Endodermal cell (in vitro differentiated cells): ENCODE results near the gene INKA2. TPM values are rescaled to one million over a fixed set of nuclear protein-coding genes. Genes with fewer than 3 reads are reported as not detected.

Source experiments
- DNase-seq: peaks from one replicate; pipeline ENCODE4 v3.0.0-alpha.2; 2017
- H3K27ac ChIP-seq: 2 replicates; pipeline ENCODE4 v1.5.1; 2013; ENCODE audit warnings: mild to moderate bottlenecking, low read depth, low read length, moderate library complexity
- H3K27me3 ChIP-seq: 2 replicates; pipeline ENCODE4 v1.6.1; 2013; ENCODE audit warnings: mild to moderate bottlenecking, low read length, moderate library complexity; ENCODE audit not compliant: insufficient read depth, control insufficient read depth, poor library complexity, severe bottlenecking
- H3K36me3 ChIP-seq: 2 replicates; pipeline ENCODE4 v1.7.0; 2013; ENCODE audit warnings: mild to moderate bottlenecking, low read length, moderate library complexity; ENCODE audit not compliant: control insufficient read depth, insufficient read depth
- H3K4me1 ChIP-seq: one replicate; pipeline ENCODE4 v1.7.0; 2013; ENCODE audit warnings: low read length; ENCODE audit not compliant: control insufficient read depth, insufficient read depth
- H3K4me3 ChIP-seq: 2 replicates; pipeline ENCODE4 v1.5.1; 2013; ENCODE audit warnings: mild to moderate bottlenecking, low read length, moderate library complexity
- H3K9ac ChIP-seq: 2 replicates; pipeline ENCODE4 v1.6.1; 2013; ENCODE audit warnings: mild to moderate bottlenecking, low read length, moderate library complexity; ENCODE audit not compliant: poor library complexity, severe bottlenecking; ENCODE audit errors: extremely low read depth
- H3K9me3 ChIP-seq: 2 replicates; pipeline ENCODE4 v1.6.1; 2013; ENCODE audit warnings: mild to moderate bottlenecking, low read length, moderate library complexity; ENCODE audit not compliant: control insufficient read depth
- H3K27ac Mint-ChIP-seq: 2 replicates; pipeline ENCODE4 v1.8.0; 2020; ENCODE audit warnings: mixed read lengths
- H3K27me3 Mint-ChIP-seq: 2 replicates; pipeline ENCODE4 v1.8.0; 2021; ENCODE audit warnings: mild to moderate bottlenecking, mixed read lengths; ENCODE audit not compliant: insufficient read depth
- H3K36me3 Mint-ChIP-seq: 2 replicates; pipeline ENCODE4 v1.8.0; 2020; ENCODE audit warnings: low read depth, mixed read lengths
- H3K4me1 Mint-ChIP-seq: 2 replicates; pipeline ENCODE4 v1.8.0; 2020; ENCODE audit warnings: mixed read lengths
- H3K4me3 Mint-ChIP-seq: 2 replicates; pipeline ENCODE4 v1.8.0; 2020; ENCODE audit warnings: mild to moderate bottlenecking, moderate library complexity, mixed read lengths
- H3K9me3 Mint-ChIP-seq: 2 replicates; pipeline ENCODE4 v1.8.0; 2020; ENCODE audit warnings: mild to moderate bottlenecking, mixed read lengths
- CTCF ChIP-seq: fragments of 200-600 bp; sonication (generic); conservative IDR thresholded peaks from 2 replicates; pipeline ENCODE4 v1.5.0; 2021; ENCODE audit warnings: antibody characterized with exemption, mild to moderate bottlenecking
- WGBS, 2 experiments: methylation state at CpG; one replicate each; pipeline versions ENCODE4 v1.1.5 to v1.1.7; 2013; ENCODE audit warnings: missing lambda C conversion rate in 2 of 2, mixed read lengths in 1 of 2; ENCODE audit not compliant: insufficient coverage in 1 of 2, insufficient read length in 1 of 2; 5-methylcytosine and 5-hydroxymethylcytosine counted together
- total RNA-seq, 2 donors: library from RNA; stranded (reverse); fragmentation: NEBNext Ultra II Directional in 1 of 2; extraction: Animal tissue kit (Norgen Biotek cat#: 25700) in 1 of 2; gene quantifications; 2 replicates in 1 of 2; 3 replicates in 1 of 2; pipeline ENCODE4 v1.2.1, GENCODE V29; 2021

The INKA2 gene
- total RNA-seq, 2 donors from 2014 or later, result 1.4 to 1.9 TPM

GRCh38 chr1:111717450-111717849 is 21.7 kb downstream of the INKA2 start:
- Mint-ChIP-seq H3K27ac (no peak overlapping the region), H3K27me3 (no peaks in the 10 kb centered on the region), H3K4me3 (no peak overlapping the region), H3K4me1 (peaks cover 16% of the 10 kb centered on the region), H3K9me3 (no peaks in the 10 kb centered on the region), H3K36me3 (peaks cover 3% of the 10 kb centered on the region)
- H3K4me3 ChIP-seq, result no peak overlapping the region
- H3K9me3 ChIP-seq, result no peaks in the 10 kb centered on the region
- no peaks in the 10 kb centered on the region for H3K4me1 ChIP-seq
- H3K27me3 ChIP-seq, result no peaks in the 10 kb centered on the region
- peaks cover under 1% of the 10 kb centered on the region for H3K36me3 ChIP-seq
- WGBS, 2 experiments, result 94 to 95% methylated on average over 2 of the region's 2 CpGs
- no peak for DNase-seq
- H3K9ac ChIP-seq, result no peak overlapping the region
- no peak for TF ChIP-seq CTCF
- H3K27ac ChIP-seq, result no peak overlapping the region

DNA sequence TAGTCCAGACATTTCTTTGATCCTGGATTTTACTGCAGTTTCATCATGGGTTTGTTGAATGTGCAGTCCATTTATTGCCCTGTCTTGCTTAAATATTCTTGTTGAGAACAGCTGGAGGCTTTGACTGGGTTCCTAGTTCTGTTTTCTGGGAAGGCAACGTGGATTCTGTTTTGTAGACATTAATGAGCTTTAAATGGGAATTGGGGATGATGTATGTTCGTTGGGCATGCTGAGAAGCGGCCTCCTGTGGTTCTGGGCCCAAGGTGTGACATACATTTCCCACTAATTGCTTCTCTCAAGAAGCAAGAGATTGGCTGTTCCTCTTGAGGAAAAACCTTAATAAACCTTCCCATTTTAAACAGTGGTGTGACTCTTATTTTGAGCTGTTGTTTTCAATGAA is 22.9 kb downstream of the INKA2 start:
- Mint-ChIP-seq H3K36me3 (peaks cover 3% of the 10 kb centered on the region), H3K27me3 (no peaks in the 10 kb centered on the region), H3K4me1 (peaks cover 16% of the 10 kb centered on the region), H3K27ac (peak overlapping the region; percentile 67), H3K4me3 (no peak overlapping the region), H3K9me3 (no peaks in the 10 kb centered on the region)
- Histone ChIP-seq H3K9ac (peak overlapping the region; percentile 33), H3K9me3 (no peaks in the 10 kb centered on the region), H3K27me3 (no peaks in the 10 kb centered on the region), H3K36me3 (peaks cover 7% of the 10 kb centered on the region), H3K27ac (no peak overlapping the region), H3K4me1 (no peaks in the 10 kb centered on the region), H3K4me3 (no peak overlapping the region)
- no peak for TF ChIP-seq CTCF
- 68 to 83% methylated on average over 1 to 3 of the region's 3 CpGs for WGBS, 2 experiments
- peak; percentile 72 for DNase-seq

GRCh38 chr1:111709986-111710385 is 29.2 kb downstream of the INKA2 start:
- no peaks in the 10 kb centered on the region for H3K27me3 ChIP-seq
- TF ChIP-seq CTCF, result no peak
- no peak overlapping the region for H3K27ac ChIP-seq
- Mint-ChIP-seq H3K36me3 (peaks cover 29% of the 10 kb centered on the region), H3K4me3 (no peak overlapping the region), H3K27me3 (no peaks in the 10 kb centered on the region), H3K4me1 (no peaks in the 10 kb centered on the region), H3K9me3 (no peaks in the 10 kb centered on the region), H3K27ac (no peak overlapping the region)
- 100% methylated on average over 1 of the region's 1 CpG; no CpG with 5 or more reads in 1 of the 2 experiments for WGBS, 2 experiments
- H3K36me3 ChIP-seq, result peaks cover 53% of the 10 kb centered on the region
- no peak for DNase-seq
- no peak overlapping the region for H3K4me3 ChIP-seq
- H3K9ac ChIP-seq, result no peak overlapping the region
- H3K9me3 ChIP-seq, result no peaks in the 10 kb centered on the region
- no peaks in the 10 kb centered on the region for H3K4me1 ChIP-seq
